Stimulated activated CD4-positive, alpha-beta T cell treated with anti-CD3 and anti-CD28 coated beads, TNF-alpha, amount 100 ng/mL, for 24 hours (primary cell): Measurements from ENCODE around the gene TMEM218.

ENCODE experiments used
- DNase-seq, 3 experiments: peaks; one replicate each; pipeline ENCODE4 v3.0.0-alpha.2; 2020; ENCODE audit warnings: low read depth in 3 of 3

The TMEM218 gene

GRCh38 chr11:125111343-125112207 is at the start of gene TMEM218:
Gene TMEM218 (minus strand): TSS chr11:125111626. CDS start chr11:125102241, 9,385 bp downstream.
- DNase-seq = peak; percentile 91 to 97 (median 93)

GRCh38 chr11:125157953-125158680 is 46.7 kb upstream of the TMEM218 start:
- DNase-seq = no peak

- DNase-seq = no peak
These were observed 45.8 kb upstream of the TMEM218 start for GRCh38 chr11:125157118-125157733.

GRCh38 chr11:125156346-125157117 is 45.1 kb upstream of the TMEM218 start:
- no peak for DNase-seq

- DNase-seq = no peak
These were observed 44.3 kb upstream of the TMEM218 start for GRCh38 chr11:125155767-125156166.

- no peak for DNase-seq
These were observed 43.6 kb upstream of the TMEM218 start for GRCh38 chr11:125155100-125155444.

GRCh38 chr11:125154378-125155099 is 43.1 kb upstream of the TMEM218 start:
- no peak for DNase-seq

GRCh38 chr11:125153837-125154236 is 42.4 kb upstream of the TMEM218 start:
- no peak for DNase-seq

- DNase-seq = no peak
These were observed 37.3 kb upstream of the TMEM218 start for GRCh38 chr11:125148743-125149142.

- DNase-seq = no peak
These were observed 36.6 kb upstream of the TMEM218 start for GRCh38 chr11:125148011-125148410.

GRCh38 chr11:125147280-125147679 is 35.9 kb upstream of the TMEM218 start:
- no peak for DNase-seq

- no peak for DNase-seq
These were observed 34.8 kb upstream of the TMEM218 start for GRCh38 chr11:125146232-125146631.

GRCh38 chr11:125141686-125142535 is 30.5 kb upstream of the TMEM218 start:
- peak; percentile 11 to 47 (median 37) for DNase-seq

- no peak for DNase-seq
These were observed 29.8 kb upstream of the TMEM218 start for GRCh38 chr11:125141178-125141577.

- DNase-seq = no peak
These were observed 28.8 kb upstream of the TMEM218 start for GRCh38 chr11:125140233-125140632.

GRCh38 chr11:125139778-125140177 is 28.4 kb upstream of the TMEM218 start:
- no peak for DNase-seq

GRCh38 chr11:125138966-125139365 is 27.5 kb upstream of the TMEM218 start:
- DNase-seq = no peak

GRCh38 chr11:125136001-125136400 is 24.6 kb upstream of the TMEM218 start:
- no peak for DNase-seq

- no peak for DNase-seq
These were observed 21.2 kb upstream of the TMEM218 start for GRCh38 chr11:125132596-125132995.

GRCh38 chr11:125132071-125132470 is 20.6 kb upstream of the TMEM218 start:
- no peak for DNase-seq
